T-helper 1 cell (primary cell): Measurements from ENCODE around the gene RELCH.

Experiments
- DNase-seq, 5 donors: peaks; one replicate each; pipeline ENCODE4 v3.0.0-alpha.2; 2012 to 2020

Gene RELCH

DNA sequence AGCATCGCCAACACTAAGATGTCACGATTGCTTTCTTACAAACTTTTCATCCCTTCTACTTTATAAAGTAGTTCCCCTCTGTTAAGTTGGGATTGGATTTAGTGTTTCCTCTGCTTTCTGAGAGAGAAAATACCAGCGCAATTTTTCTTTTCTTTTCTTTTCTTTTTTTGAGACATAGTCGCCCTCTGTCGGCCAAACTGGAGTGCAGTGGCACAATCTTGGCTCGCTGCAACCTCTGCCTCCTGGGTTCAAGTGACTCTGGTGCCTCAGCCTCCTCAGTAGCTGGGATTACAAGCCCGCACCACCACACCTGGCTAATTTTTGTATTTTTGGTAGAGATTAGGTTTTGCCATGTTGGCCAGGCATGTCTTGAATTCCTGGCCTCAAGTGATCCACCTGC lies 9.0 kb downstream of the RELCH start:
- no peak for DNase-seq

- DNase-seq, result no peak
Measured at GRCh38 chr18:62196980-62197379, 9.9 kb downstream of the RELCH start.

- no peak for DNase-seq
Measured at GRCh38 chr18:62198259-62198658, 11.2 kb downstream of the RELCH start.

GRCh38 chr18:62199629-62200028 lies 12.6 kb downstream of the RELCH start:
- no peak for DNase-seq

- no peak for DNase-seq
Measured at GRCh38 chr18:62200121-62200914, 13.3 kb downstream of the RELCH start.

- no peak for DNase-seq
Measured at GRCh38 chr18:62201870-62202269, 14.8 kb downstream of the RELCH start.

GRCh38 chr18:62205824-62206223 lies 18.8 kb downstream of the RELCH start:
- no peak for DNase-seq

DNA sequence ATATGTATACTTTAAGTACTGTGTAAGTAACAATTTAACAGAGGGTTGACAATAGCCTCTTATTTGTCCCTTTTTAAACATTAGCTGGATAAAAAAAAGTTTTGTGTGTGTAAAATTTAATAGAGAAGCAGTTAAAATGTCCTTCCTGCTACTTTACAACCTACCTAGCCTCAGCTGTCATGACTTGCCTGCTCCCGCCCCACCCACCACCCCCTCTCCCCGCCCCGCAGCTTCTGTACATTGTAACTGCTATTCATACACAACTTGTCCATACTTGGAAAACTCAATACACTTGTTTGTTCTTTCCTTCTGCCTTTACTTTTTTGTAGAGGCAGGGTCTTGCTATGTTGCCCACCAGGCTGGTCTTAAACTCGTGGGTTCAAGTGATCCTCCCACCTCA lies 19.5 kb downstream of the RELCH start:
- no peak for DNase-seq

GRCh38 chr18:62209046-62209445 lies 22.0 kb downstream of the RELCH start:
- no peak for DNase-seq

- no peak for DNase-seq
Measured at GRCh38 chr18:62210138-62210537, 23.1 kb downstream of the RELCH start.

DNA sequence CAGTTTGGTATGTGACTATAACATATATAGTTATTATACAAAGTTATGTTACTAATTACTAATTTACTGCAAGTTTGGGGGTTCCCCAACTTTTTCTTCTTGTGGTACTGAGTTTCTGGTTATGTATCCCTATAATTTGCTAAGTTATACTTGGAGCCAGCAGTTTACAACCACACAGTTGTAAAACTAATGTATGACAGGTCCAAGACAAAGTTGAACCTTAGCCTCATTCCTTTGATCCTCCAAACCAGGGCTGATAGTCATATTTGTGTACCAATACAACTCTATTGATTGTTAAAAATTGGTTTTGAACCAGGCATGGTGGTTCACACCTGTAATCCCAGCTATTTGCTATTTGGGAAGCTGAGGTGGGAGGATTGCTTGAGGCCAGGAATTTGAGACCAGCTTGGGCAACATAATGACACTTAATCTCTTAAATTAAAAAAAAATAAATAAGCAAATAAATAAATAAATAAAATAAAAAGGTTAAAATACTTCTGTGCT lies 24.3 kb downstream of the RELCH start:
- no peak for DNase-seq

- no peak for DNase-seq
Measured at GRCh38 chr18:62214790-62215189, 27.7 kb downstream of the RELCH start.

DNA sequence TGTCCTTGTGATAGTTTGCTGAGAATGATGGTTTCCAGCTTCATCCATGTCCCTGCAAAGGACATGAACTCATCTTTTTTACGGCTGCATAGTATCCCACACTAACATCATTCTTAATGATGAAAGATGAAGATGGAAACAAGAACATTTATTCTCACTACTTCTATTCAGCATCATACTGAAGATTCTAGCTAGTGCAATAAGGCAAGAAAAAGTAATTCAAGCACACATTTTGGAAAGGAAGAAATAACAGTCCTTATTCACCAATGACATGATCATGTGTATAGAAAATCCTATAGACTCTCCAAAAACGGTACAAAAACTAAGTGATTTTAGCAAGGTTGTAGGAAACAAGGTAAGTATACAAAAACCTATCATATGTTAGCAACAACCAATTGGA lies 37.2 kb downstream of the RELCH start:
- no peak for DNase-seq

GRCh38 chr18:62226047-62226446 lies 39.0 kb downstream of the RELCH start:
- DNase-seq, result no peak

DNA sequence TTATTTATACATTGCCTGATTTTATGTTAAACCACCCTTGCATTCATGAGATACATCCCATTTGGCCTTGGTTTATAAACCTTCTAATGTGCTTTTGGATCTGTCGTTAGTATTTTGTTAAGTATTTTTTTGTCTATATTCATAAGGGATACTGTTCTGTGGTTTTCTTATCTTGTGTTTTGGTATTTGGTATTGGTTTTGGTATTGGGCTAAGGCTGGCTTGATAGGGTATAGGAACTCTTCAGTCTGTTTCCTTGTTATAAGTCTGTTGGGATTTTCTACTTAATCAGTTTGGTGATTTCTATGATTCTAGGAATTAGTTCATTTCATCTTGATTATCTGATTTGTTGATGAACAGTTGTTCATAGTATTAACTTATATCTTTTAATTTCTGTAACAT lies 49.2 kb downstream of the RELCH start:
- no peak for DNase-seq

DNA sequence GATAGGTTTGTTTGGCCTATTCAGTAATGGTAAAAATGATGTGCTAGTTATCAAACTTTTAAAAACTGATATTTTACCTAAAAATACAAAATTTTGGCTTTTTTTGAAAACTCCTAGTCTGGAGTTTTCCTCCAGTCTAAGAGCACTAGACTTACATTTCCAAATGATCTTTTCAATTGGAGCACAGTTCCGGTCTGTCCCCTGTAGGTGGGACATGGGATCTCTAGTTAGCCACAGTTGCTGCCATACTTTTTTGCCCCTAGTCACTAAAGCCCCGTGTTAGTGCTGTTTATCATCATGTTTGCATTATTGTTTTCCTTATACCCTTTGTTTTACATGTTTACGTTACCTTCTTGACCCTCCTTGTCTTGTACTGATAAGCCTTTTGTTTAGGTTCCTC lies 52.4 kb downstream of the RELCH start:
- DNase-seq, result no peak

- no peak for DNase-seq
Measured at GRCh38 chr18:62242955-62243354, 55.9 kb downstream of the RELCH start.

- no peak for DNase-seq
Measured at GRCh38 chr18:62245177-62245576, 58.1 kb downstream of the RELCH start.

DNA sequence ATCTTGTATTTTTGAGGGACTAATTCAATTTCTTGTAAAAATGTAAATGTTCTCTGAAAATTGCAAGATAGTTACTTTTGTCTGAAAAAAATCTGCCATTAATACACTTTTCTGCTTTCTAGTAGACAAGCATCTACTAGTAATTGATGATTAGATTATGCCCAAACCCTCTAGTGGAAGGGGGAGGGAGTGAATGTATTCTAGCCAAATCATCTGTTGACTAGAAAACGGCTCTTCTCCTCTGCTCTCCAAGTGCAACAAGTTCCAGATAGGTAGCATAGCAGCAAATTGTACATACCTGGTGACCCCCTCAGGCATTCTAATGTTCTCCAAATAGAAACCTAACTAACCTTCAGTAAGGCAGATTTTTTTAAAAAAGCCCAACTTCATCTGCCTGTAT lies 58.6 kb downstream of the RELCH start:
- no peak for DNase-seq

DNA sequence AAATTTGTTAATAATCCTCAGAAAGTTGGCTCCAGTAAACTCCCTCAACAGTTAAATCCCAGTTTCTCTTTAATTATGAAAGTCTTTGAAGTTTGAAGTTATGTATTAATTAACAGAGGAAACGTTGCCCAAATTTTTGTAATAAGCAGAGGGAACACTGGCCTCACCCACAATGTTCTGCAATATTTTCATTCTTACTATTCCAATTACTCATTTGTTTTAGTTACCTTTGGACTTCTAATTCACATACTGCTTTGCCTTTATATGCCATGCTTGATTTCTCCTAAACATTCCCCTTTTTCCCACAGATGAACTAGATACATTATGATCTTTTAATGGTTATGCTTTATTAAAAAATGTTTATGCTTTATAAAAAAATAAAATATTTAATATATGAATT lies 61.3 kb downstream of the RELCH start:
- DNase-seq, result no peak

- DNase-seq, result peak; percentile 27 to 75 (median 60)
Measured at GRCh38 chr18:62249478-62250097, 62.5 kb downstream of the RELCH start.

DNA sequence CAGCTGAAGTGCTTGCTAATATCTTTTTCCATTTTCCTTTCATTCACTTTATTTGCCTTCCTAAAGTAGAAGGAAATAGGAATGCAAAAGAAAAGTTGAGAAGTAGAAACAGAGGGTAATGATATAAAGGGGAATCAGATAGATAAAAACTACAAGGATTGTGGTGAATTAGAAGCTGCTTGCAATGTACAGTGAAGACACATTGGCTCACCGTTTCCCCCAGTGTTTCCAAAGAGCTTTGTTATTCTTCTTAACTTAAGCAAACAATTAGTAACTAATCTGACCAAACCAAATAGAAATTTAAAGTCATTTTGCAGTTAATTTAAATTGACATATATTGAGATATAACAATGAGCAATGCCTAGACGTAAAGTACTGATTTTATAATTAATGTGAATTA lies 63.4 kb downstream of the RELCH start:
- DNase-seq, result no peak

DNA sequence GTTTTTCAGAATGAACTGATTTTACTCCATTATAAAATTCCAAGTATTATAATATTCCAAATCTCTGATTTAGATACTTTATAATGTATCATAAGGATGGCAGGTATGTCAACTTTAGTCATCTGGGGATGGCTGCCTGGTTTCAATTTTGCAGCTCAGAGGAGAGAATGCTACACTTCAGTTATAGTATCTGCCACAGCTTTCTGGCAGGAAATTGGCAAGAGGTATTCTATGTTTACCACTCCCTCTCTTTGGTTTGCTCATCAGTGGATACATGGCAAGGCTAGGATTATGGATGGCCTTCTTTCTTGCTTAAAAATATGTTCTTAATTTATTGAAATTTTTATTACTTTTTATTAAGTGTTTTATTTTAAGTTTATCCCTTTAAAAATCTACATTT lies 71.0 kb downstream of the RELCH start:
- DNase-seq, result no peak

- no peak for DNase-seq
Measured at GRCh38 chr18:62258616-62259015, 71.6 kb downstream of the RELCH start.

GRCh38 chr18:62262061-62262460 lies 75.0 kb downstream of the RELCH start:
- no peak for DNase-seq
